ENCODE results near the gene ALDH1L1.

ALDH1L1 gene

GRCh38 chr3:126186271-126186670 lies 5.9 kb upstream of the ALDH1L1 start:
- TF ChIP-seq EZH2phosphoT487 (IDR thresholded peaks at IDR 0.05; ENCODE audit: low read length) (no peak), EZH2 (optimal IDR thresholded peaks at IDR 0.05; ENCODE audit: low read depth, low read length) (no peak), CTCF (IDR thresholded peaks at IDR 0.05; ENCODE audit: low read length) (no peak)
- Histone ChIP-seq H3K9me2 (replicated peaks; ENCODE audit: insufficient read depth, low read length) (no peaks in the 10 kb centered on the region), H3K36me3 (replicated peaks; ENCODE audit: insufficient read depth, low read length) (no peaks in the 10 kb centered on the region), H2AFZ (ENCODE audit: low read length) (no peak overlapping the region), H3K4me2 (ENCODE audit: low read depth, low read length) (no peak overlapping the region), H3K9me3 (replicated peaks; ENCODE audit: insufficient read depth, low read length) (no peaks in the 10 kb centered on the region), H3K27ac (ENCODE audit: low read length) (no peak overlapping the region), H3K4me3 (ENCODE audit: low read length) (no peak overlapping the region), H3K27me3 (replicated peaks; ENCODE audit: insufficient read depth, low read length) (no peaks in the 10 kb centered on the region), H3K4me1 (ENCODE audit: low read length) (no peaks in the 10 kb centered on the region), H3K79me2 (ENCODE audit: low read length) (no peaks in the 10 kb centered on the region), H4K20me1 (ENCODE audit: insufficient read depth, low read length) (no peaks in the 10 kb centered on the region), H3F3A (ENCODE audit: insufficient read depth, low read length) (no peaks in the 10 kb centered on the region), H3K9ac (ENCODE audit: low read length) (no peak overlapping the region)
- DNase-seq, result no peak

GRCh38 chr3:126184465-126185000 lies 4.1 kb upstream of the ALDH1L1 start:
- Histone ChIP-seq H3K4me1 (ENCODE audit: low read length) (no peaks in the 10 kb centered on the region), H3K4me2 (ENCODE audit: low read depth, low read length) (no peak overlapping the region), H3K27ac (ENCODE audit: low read length) (no peak overlapping the region), H2AFZ (ENCODE audit: low read length) (no peak overlapping the region), H3K79me2 (ENCODE audit: low read length) (no peaks in the 10 kb centered on the region), H3K36me3 (replicated peaks; ENCODE audit: insufficient read depth, low read length) (no peaks in the 10 kb centered on the region), H4K20me1 (ENCODE audit: insufficient read depth, low read length) (no peaks in the 10 kb centered on the region), H3K4me3 (ENCODE audit: low read length) (no peak overlapping the region), H3K9ac (ENCODE audit: low read length) (no peak overlapping the region), H3F3A (ENCODE audit: insufficient read depth, low read length) (no peaks in the 10 kb centered on the region), H3K27me3 (replicated peaks; ENCODE audit: insufficient read depth, low read length) (no peaks in the 10 kb centered on the region), H3K9me2 (replicated peaks; ENCODE audit: insufficient read depth, low read length) (no peaks in the 10 kb centered on the region), H3K9me3 (replicated peaks; ENCODE audit: insufficient read depth, low read length) (no peaks in the 10 kb centered on the region)
- TF ChIP-seq EZH2phosphoT487 (IDR thresholded peaks at IDR 0.05; ENCODE audit: low read length) (no peak), EZH2 (optimal IDR thresholded peaks at IDR 0.05; ENCODE audit: low read depth, low read length) (no peak), CTCF (IDR thresholded peaks at IDR 0.05; ENCODE audit: low read length) (no peak)
- DNase-seq, result no peak

GRCh38 chr3:126181398-126181725 lies 976 bp upstream of the ALDH1L1 start:
- H2AFZ ChIP-seq (ENCODE audit: low read length), result no peak overlapping the region
- H3K4me1 ChIP-seq (ENCODE audit: low read length), result no peaks in the 10 kb centered on the region
- no peaks in the 10 kb centered on the region for H3K9me2 ChIP-seq (replicated peaks; ENCODE audit: insufficient read depth, low read length)
- no peak overlapping the region for H3K4me3 ChIP-seq (ENCODE audit: low read length)
- TF ChIP-seq EZH2 (optimal IDR thresholded peaks at IDR 0.05; ENCODE audit: low read depth, low read length), result no peak
- TF ChIP-seq CTCF (IDR thresholded peaks at IDR 0.05; ENCODE audit: low read length), result no peak
- no peak for TF ChIP-seq EZH2phosphoT487 (IDR thresholded peaks at IDR 0.05; ENCODE audit: low read length)
- no peaks in the 10 kb centered on the region for H3K27me3 ChIP-seq (replicated peaks; ENCODE audit: insufficient read depth, low read length)
- no peak overlapping the region for H3K4me2 ChIP-seq (ENCODE audit: low read depth, low read length)
- H3K36me3 ChIP-seq (replicated peaks; ENCODE audit: insufficient read depth, low read length), result no peaks in the 10 kb centered on the region
- H3K27ac ChIP-seq (ENCODE audit: low read length), result no peak overlapping the region
- no peak overlapping the region for H3K9ac ChIP-seq (ENCODE audit: low read length)
- H3K9me3 ChIP-seq (replicated peaks; ENCODE audit: insufficient read depth, low read length), result no peaks in the 10 kb centered on the region
- H4K20me1 ChIP-seq (ENCODE audit: insufficient read depth, low read length), result no peaks in the 10 kb centered on the region
- no peak for DNase-seq
- H3F3A ChIP-seq (ENCODE audit: insufficient read depth, low read length), result no peaks in the 10 kb centered on the region
- no peaks in the 10 kb centered on the region for H3K79me2 ChIP-seq (ENCODE audit: low read length)
